GM21526 (cell line): Measurements from ENCODE around the gene MAP3K13.
"Not testable (repeated sequence)": the region's sequence is repeated elsewhere in the genome, so short reads cannot be mapped to it uniquely, and the experiment has no call there.

Experiments used
- ATAC-seq: cut with Tn5 transposase; IDR thresholded peaks from one replicate; pipeline ENCODE4 v1.9.1; 2021; ENCODE audit warnings: moderate library complexity; ENCODE audit not compliant: unreplicated experiment, low FRiP score

MAP3K13 gene

GRCh38 chr3:185387646-185388045 is 24.7 kb downstream of the MAP3K13 start:
- no peak for ATAC-seq

DNA sequence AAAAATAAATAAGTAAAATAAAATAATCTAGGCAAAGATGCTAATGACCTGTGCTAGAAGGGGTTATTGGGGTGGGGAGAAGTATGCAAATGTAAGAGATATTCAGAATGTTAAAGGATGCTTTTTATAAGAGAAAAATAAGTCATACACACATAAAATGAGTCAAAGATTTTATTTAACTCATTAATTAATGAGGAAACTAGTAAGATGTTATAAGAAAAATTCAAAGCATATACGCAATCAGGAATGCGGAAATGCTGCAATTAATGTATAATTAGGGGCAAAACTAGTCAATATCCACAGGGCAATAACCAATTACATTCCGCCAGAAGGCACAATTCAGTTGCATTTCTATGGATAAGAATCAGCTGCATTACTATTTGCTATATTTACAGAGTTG is 30.1 kb downstream of the MAP3K13 start:
- no peak for ATAC-seq

DNA sequence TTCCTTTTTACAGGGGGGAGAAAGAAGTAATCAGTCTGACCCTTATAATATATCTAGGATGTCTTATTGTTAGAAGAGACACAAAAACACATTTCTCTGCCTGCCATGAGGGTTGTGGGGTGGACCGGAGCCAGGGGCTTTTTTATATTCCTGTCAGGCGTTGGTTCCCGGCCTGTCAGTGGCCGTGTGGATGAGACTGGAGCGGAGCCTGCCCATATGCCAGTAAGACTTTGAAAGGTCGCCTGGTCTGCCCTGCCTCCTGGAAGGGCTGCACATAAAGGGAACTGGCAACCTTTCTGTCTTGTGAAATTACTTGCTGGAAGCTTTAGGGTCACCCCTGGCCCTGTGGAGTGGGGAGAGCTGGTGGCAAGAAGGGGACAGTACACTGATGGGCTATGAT is 34.7 kb downstream of the MAP3K13 start:
- no peak for ATAC-seq

- ATAC-seq: no peak
Measured at GRCh38 chr3:185399737-185400667, 37.1 kb downstream of the MAP3K13 start.

DNA sequence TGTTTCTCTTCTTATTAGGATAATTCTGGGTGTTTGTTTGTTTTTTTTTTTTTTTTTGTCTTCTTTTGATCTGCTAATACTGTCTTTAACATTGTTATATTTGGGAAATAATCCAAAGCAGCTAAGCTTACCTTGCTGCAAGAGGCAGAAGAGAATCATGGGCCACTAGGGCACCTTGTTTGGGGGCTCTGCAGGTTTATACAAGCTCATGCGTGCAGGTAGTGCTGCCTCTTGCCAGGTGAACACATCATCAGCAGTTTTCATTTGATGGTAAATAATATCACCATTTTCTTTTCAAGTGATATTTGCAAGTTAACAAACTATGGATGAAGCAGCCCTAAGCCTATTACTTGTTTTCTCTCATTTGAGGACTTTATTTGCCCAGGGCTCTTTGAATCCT is 37.9 kb downstream of the MAP3K13 start:
- ATAC-seq: no peak

DNA sequence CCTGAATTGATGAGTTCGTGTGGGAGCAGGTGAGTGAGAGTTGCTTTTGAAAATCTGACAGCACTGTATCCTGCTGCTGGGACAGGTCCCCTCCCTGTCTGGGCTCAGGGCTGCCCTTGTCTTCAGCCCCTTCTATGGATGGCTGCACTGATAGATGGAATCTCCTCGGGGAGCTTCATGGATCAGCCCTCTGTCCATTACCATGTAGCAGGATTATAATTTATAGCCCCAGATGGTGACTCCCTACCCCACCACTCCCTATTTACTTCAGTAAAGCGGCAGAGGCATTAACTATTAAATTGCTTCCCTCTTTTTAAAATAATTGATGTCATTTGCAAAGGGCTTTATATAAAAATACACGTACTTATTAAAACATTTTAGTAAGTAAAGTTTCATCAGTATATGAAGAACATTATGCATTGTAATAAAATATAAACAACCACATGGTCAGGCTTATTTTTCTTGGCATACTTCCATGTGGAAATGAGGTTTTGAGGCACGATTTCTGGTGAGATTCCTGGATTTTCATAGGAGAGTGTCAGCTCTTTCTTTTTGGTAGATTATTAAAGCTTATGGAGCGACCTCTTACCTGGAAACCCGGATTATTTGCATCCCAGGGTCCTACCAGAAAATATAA is 38.5 kb downstream of the MAP3K13 start:
- ATAC-seq: no peak

DNA sequence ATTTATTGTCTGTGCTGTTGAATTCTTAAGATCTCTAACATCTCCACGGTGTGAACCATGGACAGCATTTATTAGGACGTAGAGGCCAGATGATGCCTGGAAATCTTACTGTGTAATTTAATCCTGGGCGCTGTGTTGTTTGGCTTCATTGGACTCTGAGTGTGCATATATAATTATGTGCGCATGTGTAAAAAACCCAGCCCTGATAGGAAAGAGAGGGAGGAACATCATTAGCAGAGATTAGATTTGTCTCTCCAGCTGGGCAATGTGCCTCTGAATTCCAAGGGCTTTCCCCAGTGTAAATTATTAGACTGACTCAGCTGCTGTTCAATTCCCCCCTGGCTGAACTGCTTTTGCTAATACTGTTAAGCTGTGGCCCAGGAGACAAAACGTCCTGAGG is 39.6 kb downstream of the MAP3K13 start:
- ATAC-seq: no peak

GRCh38 chr3:185403002-185403401 is 40.1 kb downstream of the MAP3K13 start:
- ATAC-seq: no peak

GRCh38 chr3:185405243-185405642 is 42.3 kb downstream of the MAP3K13 start:
- ATAC-seq: no peak

DNA sequence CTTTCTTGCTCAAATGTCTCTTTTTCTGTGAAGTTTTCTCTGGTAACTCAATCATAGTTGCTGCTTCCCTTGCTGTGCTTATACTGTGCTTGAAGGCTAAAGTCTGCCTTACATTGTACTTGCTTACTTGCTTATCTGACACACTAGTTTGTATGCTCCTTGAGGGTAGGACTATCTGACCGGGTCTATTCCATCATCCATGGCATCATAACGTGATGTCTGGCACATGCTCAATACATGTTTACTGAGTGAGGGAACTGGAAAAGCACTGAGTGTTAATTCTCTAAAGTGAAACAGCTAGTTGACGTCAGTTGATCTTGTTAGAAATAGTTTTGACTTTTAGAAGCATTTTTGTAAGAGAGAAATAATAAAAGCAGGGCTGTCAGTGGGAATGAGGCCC is 42.7 kb downstream of the MAP3K13 start:
- ATAC-seq: no peak

DNA sequence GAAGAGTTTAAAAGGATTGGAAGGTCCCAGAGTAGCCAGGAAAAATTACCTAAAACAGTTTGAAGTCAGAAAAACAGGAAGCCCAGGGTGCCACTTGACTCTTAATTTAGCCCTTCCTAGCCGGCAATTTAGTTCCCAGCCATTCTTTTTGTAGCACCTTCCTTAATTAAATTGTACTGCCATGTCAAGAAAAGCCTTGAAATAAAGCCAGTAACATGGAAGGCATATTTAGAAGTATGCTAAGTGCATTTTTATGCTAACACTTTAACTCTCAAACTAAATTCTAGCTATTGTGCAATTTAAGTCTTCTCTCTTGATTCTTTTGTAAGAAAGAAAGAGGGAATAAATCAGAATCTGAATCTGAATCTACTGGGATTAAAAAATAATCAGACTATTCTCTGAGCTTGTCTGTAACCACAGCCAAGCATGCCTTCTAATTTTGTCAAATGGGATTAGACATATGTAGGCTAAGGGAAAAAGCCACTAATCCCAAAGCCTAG is 43.2 kb downstream of the MAP3K13 start:
- ATAC-seq: no peak

DNA sequence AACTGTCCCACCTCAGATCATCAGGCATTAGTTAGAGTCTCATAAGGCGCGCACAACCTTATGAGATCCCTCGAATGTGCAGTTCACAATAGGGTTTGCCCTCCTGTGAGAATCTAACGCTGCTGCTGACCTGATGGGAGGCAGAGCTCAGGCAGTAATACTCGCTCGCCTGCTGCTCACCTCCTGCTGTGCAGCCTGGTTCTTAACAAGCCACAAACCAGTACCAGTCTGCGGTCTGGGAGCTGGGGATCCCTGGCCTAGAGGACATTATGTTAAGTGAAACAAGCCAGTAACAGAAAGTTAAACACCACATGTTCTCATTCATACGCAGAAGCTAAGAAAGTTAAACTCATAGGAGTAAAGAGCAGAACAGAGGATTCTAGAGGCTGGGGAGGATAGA is 47.0 kb downstream of the MAP3K13 start:
- no peak for ATAC-seq

GRCh38 chr3:185411133-185411532 is 48.2 kb downstream of the MAP3K13 start:
- no peak for ATAC-seq

DNA sequence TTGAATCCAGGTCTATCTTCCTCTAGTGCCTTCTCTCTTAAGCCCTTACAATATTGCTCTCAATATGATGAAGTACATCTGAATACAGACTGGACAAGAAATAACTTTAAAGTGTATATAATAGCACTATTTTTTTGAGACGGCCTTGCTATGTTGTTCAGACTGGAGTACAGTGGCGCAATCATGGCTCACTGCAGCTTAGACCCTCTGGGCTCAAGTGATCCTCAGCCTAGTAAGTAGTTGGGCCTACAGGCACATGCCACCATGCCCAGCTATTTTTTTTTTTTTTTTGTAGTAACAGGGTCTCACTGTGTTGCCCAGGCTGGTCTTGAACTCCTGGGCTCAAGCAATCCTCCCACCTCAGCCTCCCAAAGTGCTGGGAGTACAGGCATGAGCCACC is 53.6 kb downstream of the MAP3K13 start:
- no peak for ATAC-seq

DNA sequence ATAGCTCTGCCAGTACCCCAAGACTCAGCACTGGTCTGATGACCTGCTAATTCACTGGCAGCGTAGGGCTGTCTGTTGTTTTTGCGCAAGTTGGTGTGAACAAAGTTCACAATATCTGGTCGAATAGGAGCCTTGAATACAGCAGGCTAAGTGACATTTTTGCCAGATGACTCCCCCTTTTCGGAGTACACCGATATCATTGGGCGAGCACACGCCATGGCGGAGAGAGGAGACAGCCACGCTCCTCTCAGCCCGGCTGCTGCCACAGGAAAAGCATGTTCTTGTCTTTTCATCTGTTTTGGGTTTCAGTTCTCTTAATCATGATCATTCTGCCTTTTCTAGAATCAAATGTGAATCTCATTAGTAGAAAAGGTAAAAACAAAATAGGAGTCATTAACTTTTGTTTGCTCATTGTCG is 55.6 kb downstream of the MAP3K13 start:
- ATAC-seq: not testable (repeated sequence)

- no peak for ATAC-seq
Measured at GRCh38 chr3:185420762-185421161, 57.8 kb downstream of the MAP3K13 start.

DNA sequence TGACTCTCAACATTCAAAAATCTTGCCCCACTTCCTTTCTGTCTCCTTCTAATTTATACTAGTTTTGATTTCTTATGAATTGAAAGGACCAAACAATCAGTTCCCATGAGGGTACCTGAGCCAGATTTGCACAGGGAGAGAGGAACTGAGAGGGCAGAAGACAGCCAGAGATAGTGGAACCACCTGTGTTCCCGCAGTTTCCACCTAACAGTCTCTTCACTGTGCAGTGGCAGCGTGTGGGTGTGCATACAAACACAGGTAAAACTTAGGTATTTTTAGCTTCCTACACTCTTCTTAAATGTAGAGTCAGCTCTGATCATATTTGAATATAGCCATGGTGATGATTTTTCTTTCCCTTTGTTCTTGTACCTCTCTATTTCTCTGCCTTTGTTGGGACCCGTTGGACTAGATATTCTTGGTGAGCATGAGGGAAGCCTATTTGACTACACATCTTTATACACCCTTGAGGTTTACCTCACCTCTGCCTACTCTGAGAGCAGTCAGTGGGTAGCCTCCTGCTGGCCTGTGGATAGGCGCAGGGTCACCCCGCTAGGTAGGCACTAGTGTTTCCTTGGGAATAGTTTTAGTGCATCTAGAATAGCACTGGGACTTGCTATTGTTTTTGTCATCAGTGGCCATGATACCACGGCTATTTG is 58.8 kb downstream of the MAP3K13 start:
- peak; percentile 54 for ATAC-seq

DNA sequence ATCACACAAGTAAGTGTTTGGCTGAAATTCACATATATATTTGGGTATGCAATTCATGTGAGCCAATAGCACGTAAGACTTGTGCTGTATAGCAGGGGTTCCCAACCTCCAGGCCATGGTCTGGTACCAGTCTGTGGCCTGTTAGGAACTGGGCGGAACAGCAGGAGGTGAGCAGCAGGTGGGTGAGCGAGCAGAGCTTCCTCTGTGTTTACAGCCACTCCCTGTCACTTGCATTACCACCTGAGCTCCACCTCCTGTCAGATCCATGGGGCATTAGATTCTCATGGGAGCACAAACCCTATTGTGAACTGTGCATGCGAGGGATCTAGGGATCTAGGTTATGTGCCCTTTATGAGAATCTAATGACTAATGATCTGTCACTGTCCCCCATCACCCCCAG is 59.7 kb downstream of the MAP3K13 start:
- ATAC-seq: no peak

- no peak for ATAC-seq
Measured at GRCh38 chr3:185423178-185423577, 60.2 kb downstream of the MAP3K13 start.

GRCh38 chr3:185424435-185424834 is 61.5 kb downstream of the MAP3K13 start:
- ATAC-seq: no peak

DNA sequence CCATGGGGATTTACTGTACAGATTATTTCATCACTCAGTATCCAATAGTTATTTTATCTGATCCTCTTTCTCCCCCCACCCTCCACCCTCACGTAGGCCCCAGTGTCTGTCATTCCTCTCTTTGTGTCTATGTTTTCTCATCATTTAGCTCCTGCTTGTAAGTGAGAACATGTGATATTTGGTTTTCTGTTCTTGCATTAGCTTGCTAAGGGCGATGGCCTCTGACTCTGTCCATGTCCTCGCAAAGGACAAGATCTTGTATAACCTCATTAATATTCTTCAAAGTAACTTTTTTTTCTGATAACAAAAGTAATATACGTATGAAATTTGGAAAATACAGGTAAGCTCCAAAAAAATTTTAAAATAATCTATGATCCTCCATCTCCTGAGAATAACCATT is 67.4 kb downstream of the MAP3K13 start:
- ATAC-seq: no peak
